Vagina (tissue), 2 donors: Measurements from ENCODE around the gene TERT.

Source experiments
- CTCF ChIP-seq, 3 experiments: fragments of 450-650 bp in 2 of 3; fragments of 200-600 bp in 1 of 3; sonication (generic) in 1 of 3; IDR thresholded peaks; one replicate each; pipeline ENCODE4 v1.5.1; 2017 to 2019; ENCODE audit warnings: antibody characterized with exemption in 3 of 3, mild to moderate bottlenecking in 2 of 3, moderate library complexity in 2 of 3
- POLR2A ChIP-seq, 2 donors: fragments of 450-650 bp; IDR thresholded peaks; one replicate each; pipeline ENCODE4 v1.6.1; 2017; ENCODE audit warnings: antibody characterized with exemption in 2 of 2, mild to moderate bottlenecking in 2 of 2, moderate library complexity in 2 of 2

GRCh38 chr5:1294835-1295649 is at the start of gene TERT:
- TF ChIP-seq CTCF (IDR thresholded peaks at IDR 0.05) (no peak), POLR2A (IDR thresholded peaks at IDR 0.05) (no peak)
